Small intestine (tissue), 7 donors: Measurements from ENCODE around the gene SPATA33. TPM values are rescaled to one million over a fixed set of nuclear protein-coding genes. Genes with fewer than 3 reads are reported as not detected.
"Not testable (repeated sequence)": the region's sequence is repeated elsewhere in the genome, so short reads cannot be mapped to it uniquely, and the experiment has no call there.

Experiments used
- DNase-seq, 2 donors: peaks; one replicate each; pipeline versions ENCODE4 v3.0.0 to v3.0.0-alpha.2; 2013
- FAIRE-seq: peaks from 2 replicates; lab custom pipeline; 2012; peaks lifted over from hg19 to GRCh38; lab: Jason Lieb, UNC
- H3K27ac ChIP-seq, 3 donors: one replicate each; pipeline ENCODE4 v1.5.1; 2013; ENCODE audit warnings: low read length in 2 of 3, mild to moderate bottlenecking in 2 of 3, control low read depth in 1 of 3, inconsistent platforms in 1 of 3, low read depth in 1 of 3, moderate library complexity in 1 of 3
- H3K27me3 ChIP-seq, 3 donors: one replicate each; pipeline ENCODE4 v1.6.1; 2013; ENCODE audit warnings: low read length in 3 of 3, inconsistent platforms in 1 of 3; ENCODE audit not compliant: control insufficient read depth in 3 of 3, insufficient read depth in 3 of 3
- H3K36me3 ChIP-seq, 3 donors: one replicate each; pipeline ENCODE4 v1.6.1; 2013; ENCODE audit warnings: low read length in 3 of 3, inconsistent platforms in 1 of 3, low read depth in 1 of 3, mild to moderate bottlenecking in 1 of 3, moderate library complexity in 1 of 3; ENCODE audit not compliant: control insufficient read depth in 3 of 3, insufficient read depth in 2 of 3
- H3K4me1 ChIP-seq, 3 donors: one replicate each; pipeline ENCODE4 v1.6.1; 2013; ENCODE audit warnings: low read length in 2 of 3, inconsistent platforms in 1 of 3, low read depth in 1 of 3, mild to moderate bottlenecking in 1 of 3, moderate library complexity in 1 of 3; ENCODE audit not compliant: control insufficient read depth in 3 of 3, insufficient read depth in 2 of 3
- H3K4me3 ChIP-seq, 3 donors: one replicate each; pipeline ENCODE4 v1.5.1; 2013; ENCODE audit warnings: low read length in 3 of 3, control low read depth in 1 of 3, inconsistent platforms in 1 of 3, low read depth in 1 of 3, mild to moderate bottlenecking in 1 of 3, moderate library complexity in 1 of 3
- H3K9me3 ChIP-seq, 2 donors: one replicate each; pipeline ENCODE4 v1.6.1; 2013; ENCODE audit warnings: low read depth in 1 of 2, low read length in 1 of 2; ENCODE audit not compliant: control insufficient read depth in 2 of 2, insufficient read depth in 1 of 2
- WGBS, 3 donors: extraction: QIAGEN DNeasy Blood & Tissue Kit; methylation state at CpG; one replicate each; pipeline ENCODE4 v1.1.7; 2013; 5-methylcytosine and 5-hydroxymethylcytosine counted together
- polyA plus RNA-seq, 4 donors: library from polyadenylated mRNA; stranded (reverse) in 3 of 4; unstranded in 1 of 4; fragments of 200-250 nt in 3 of 4; fragments of 120-200 nt in 1 of 4; gene quantifications; one replicate each; pipeline versions ENCODE4 v1.2.1 to v1.2.3, GENCODE V29; 2013
- donor health status: healthy with polysubstance abuse.
- donor health status: control.
- donor health status: control.
- donor health status: Bipolar disorder and iron deficiency.
- donor health status: healthy.

Gene SPATA33
- polyA plus RNA-seq, 4 donors, result 6.5 to 17.0 (median 8.1) TPM

- FAIRE-seq, H3K4me3 ChIP-seq, H3K27ac ChIP-seq, DNase-seq, H3K27me3 ChIP-seq: not testable (repeated sequence)
- peaks cover 4 to 74% (median 14%) of the 10 kb centered on the region in 3 donors for H3K36me3 ChIP-seq
- H3K4me1 ChIP-seq, result peaks cover 5 to 33% (median 5%) of the 10 kb centered on the region in 3 donors
- H3K9me3 ChIP-seq, result peaks cover 0 to 14% of the 10 kb centered on the region in 2 donors
- WGBS, 3 donors, result 89 to 94% (median 92%) methylated on average over 4 of the region's 4 CpGs
These were observed 32.0 kb downstream of the SPATA33 start for GRCh38 chr16:89689621-89690020.

- H3K36me3 ChIP-seq, result peaks cover 4 to 77% (median 14%) of the 10 kb centered on the region in 3 donors
- no peak overlapping the region for H3K27ac ChIP-seq
- no peaks in the 10 kb centered on the region for H3K27me3 ChIP-seq
- DNase-seq, result no peak
- no peak for FAIRE-seq
- H3K4me1 ChIP-seq, result peaks cover 5 to 40% (median 5%) of the 10 kb centered on the region in 3 donors
- no peak overlapping the region for H3K4me3 ChIP-seq
- H3K9me3 ChIP-seq, result peaks cover 0 to 6% of the 10 kb centered on the region in 2 donors
- WGBS, 3 donors, result 91 to 95% (median 93%) methylated on average over 15 to 16 of the region's 16 CpGs
These were observed 32.8 kb downstream of the SPATA33 start for GRCh38 chr16:89690392-89690901.

DNA sequence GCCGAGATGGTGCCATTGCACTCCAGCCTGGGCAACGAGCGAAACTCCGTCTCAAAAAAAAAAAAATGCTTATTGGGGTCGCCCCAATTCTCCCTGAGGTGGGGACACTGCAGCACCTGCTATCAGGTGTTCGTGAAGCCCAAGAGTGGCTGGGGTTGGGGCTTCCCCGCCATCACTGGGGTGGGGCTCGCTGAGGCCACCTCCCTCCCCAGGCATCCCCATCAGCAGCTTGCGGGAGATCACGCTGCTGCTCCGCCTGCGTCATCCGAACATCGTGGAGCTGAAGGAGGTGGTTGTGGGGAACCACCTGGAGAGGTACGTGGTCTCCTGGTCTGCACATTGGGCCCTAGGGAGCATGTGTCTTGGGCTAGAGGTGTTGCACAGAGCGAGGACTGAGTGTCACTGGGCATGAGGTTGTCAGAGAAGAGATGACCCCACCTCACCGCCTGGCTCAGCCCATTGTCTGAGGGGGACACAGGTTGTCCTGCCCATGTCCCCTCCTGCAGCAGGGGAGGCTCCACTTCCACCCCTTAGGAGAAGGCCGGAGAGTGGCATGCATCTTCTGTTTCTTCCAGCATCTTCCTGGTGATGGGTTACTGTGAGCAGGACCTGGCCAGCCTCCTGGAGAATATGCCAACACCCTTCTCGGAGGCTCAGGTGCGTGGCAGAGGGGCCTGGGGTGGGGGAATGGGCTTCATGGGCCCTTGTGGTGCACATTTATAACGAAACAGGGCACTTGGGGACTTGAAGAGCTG is 33.8 kb downstream of the SPATA33 start:
- no peak overlapping the region for H3K27ac ChIP-seq
- no peak overlapping the region for H3K4me3 ChIP-seq
- no peaks in the 10 kb centered on the region for H3K27me3 ChIP-seq
- DNase-seq, result no peak
- FAIRE-seq, result no peak
- WGBS, 3 donors, result 93 to 96% (median 94%) methylated on average over 21 of the region's 21 CpGs
- peaks cover 5 to 46% (median 5%) of the 10 kb centered on the region in 3 donors for H3K4me1 ChIP-seq
- H3K9me3 ChIP-seq, result no peaks in the 10 kb centered on the region
- H3K36me3 ChIP-seq, result peaks cover 4 to 81% (median 14%) of the 10 kb centered on the region in 3 donors

- H3K36me3 ChIP-seq, result peaks cover 4 to 87% (median 14%) of the 10 kb centered on the region in 3 donors
- FAIRE-seq, result no peak
- H3K4me3 ChIP-seq, result no peak overlapping the region
- H3K27me3 ChIP-seq, result no peaks in the 10 kb centered on the region
- no peaks in the 10 kb centered on the region for H3K9me3 ChIP-seq
- WGBS, 3 donors, result 85 to 92% (median 91%) methylated on average over 13 of the region's 13 CpGs
- no peak overlapping the region for H3K27ac ChIP-seq
- DNase-seq, result no peak
- H3K4me1 ChIP-seq, result peaks cover 5 to 46% (median 5%) of the 10 kb centered on the region in 3 donors
These were observed 34.4 kb downstream of the SPATA33 start for GRCh38 chr16:89691986-89692569.

- Histone ChIP-seq H3K4me1 (peaks cover 0 to 38% (median 2%) of the 10 kb centered on the region in 3 donors), H3K36me3 (peaks cover 9 to 98% (median 14%) of the 10 kb centered on the region in 3 donors), H3K9me3 (no peaks in the 10 kb centered on the region), H3K27ac (no peak overlapping the region), H3K27me3 (no peaks in the 10 kb centered on the region), H3K4me3 (no peak overlapping the region)
- DNase-seq (no peak), FAIRE-seq (no peak)
- 87 to 93% (median 89%) methylated on average over 11 of the region's 11 CpGs for WGBS, 3 donors
These were observed 35.7 kb downstream of the SPATA33 start for GRCh38 chr16:89693289-89693731.

DNA sequence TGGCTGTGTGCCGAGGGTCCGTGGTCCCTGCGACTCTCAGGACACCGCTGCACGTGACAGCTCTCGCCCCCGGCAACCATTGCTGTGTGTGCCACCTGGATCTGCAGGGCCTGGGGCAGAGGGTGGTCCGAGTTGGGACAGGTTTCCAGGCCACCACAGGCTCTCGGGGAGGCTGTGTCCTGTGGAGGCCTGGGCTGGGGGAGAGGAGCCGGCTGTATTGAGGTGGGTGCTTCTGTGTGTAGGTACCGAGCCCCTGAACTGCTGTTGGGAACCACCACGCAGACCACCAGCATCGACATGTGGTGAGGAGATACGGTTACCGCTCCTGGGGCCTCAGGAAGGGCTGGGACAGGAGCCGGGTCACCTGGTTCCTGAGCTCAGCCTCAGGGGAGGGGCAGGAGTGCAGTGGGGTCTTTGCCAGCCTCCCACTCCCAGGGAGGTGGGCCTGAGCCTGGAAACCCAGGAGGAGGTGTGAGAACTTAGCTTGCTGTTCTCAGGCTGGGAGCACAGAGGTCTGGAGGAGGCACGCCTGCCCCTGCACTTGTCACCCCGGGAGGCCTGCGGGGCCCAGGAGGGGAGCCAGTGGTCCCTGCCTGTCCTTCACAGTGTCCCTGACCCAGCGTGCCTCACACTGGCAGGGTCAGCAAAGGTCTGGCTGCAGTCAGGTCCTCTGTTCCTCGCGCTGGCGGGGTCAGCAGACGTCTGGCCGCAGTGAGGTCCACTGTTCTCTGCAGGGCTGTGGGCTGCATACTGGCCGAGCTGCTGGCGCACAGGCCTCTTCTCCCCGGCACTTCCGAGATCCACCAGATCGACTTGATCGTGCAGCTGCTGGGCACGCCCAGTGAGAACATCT is 36.5 kb downstream of the SPATA33 start:
- no peak for DNase-seq
- peaks cover 9 to 95% (median 14%) of the 10 kb centered on the region in 3 donors for H3K36me3 ChIP-seq
- peaks cover 0 to 30% (median 0%) of the 10 kb centered on the region in 3 donors for H3K4me1 ChIP-seq
- H3K27me3 ChIP-seq, result no peaks in the 10 kb centered on the region
- H3K4me3 ChIP-seq, result no peak overlapping the region
- no peak for FAIRE-seq
- 78 to 84% (median 79%) methylated on average over 29 to 32 of the region's 32 CpGs for WGBS, 3 donors
- H3K9me3 ChIP-seq, result no peaks in the 10 kb centered on the region
- H3K27ac ChIP-seq, result no peak overlapping the region

- H3K9me3 ChIP-seq, H3K27me3 ChIP-seq, H3K4me3 ChIP-seq, FAIRE-seq, DNase-seq: not testable (repeated sequence)
- peaks cover 9 to 95% (median 14%) of the 10 kb centered on the region in 3 donors for H3K36me3 ChIP-seq
- peak overlapping the region in 2 of 3 donors; percentile 27 to 61 for H3K27ac ChIP-seq
- WGBS, 3 donors, result 35 to 70% (median 48%) methylated on average over 20 to 23 of the region's 23 CpGs
- peaks cover 0 to 27% (median 0%) of the 10 kb centered on the region in 3 donors for H3K4me1 ChIP-seq
These were observed 37.1 kb downstream of the SPATA33 start for GRCh38 chr16:89694784-89695085.
